ENCODE data around the gene RNASE13.

RNASE13 gene

GRCh38 chr14:21040370-21040925, 5.8 kb upstream of the RNASE13 start:
- Histone ChIP-seq H3K27me3 (ENCODE audit: control insufficient read depth, insufficient read depth, low read length) (0 out of 2 replicates have a peak, but pooled peaks cover 2% of the 10 kb centered on the region), H3K27ac (ENCODE audit: low read depth, low read length) (no peak overlapping the region), H3K9me3 (ENCODE audit: control insufficient read depth, insufficient read depth, low read depth, low read length) (no peaks in the 10 kb centered on the region), H3K36me3 (ENCODE audit: control insufficient read depth, insufficient read depth, low read length) (no peaks in the 10 kb centered on the region), H3K4me1 (ENCODE audit: control insufficient read depth, insufficient read depth, low read length) (peaks cover 22% of the 10 kb centered on the region), H3K4me3 (ENCODE audit: low read depth, low read length) (no peak overlapping the region), H3K9ac (ENCODE audit: low read length) (no peak overlapping the region)

GRCh38 chr14:21039585-21040369, 5.2 kb upstream of the RNASE13 start:
- H3K9ac ChIP-seq (ENCODE audit: low read length): no peak overlapping the region
- H3K9me3 ChIP-seq (ENCODE audit: control insufficient read depth, insufficient read depth, low read depth, low read length): no peaks in the 10 kb centered on the region
- H3K36me3 ChIP-seq (ENCODE audit: control insufficient read depth, insufficient read depth, low read length): no peaks in the 10 kb centered on the region
- H3K27me3 ChIP-seq (ENCODE audit: control insufficient read depth, insufficient read depth, low read length): 0 out of 2 replicates have a peak, but pooled peaks cover 2% of the 10 kb centered on the region
- H3K27ac ChIP-seq (ENCODE audit: low read depth, low read length): no peak overlapping the region
- no peak overlapping the region for H3K4me3 ChIP-seq (ENCODE audit: low read depth, low read length)
- peaks cover 22% of the 10 kb centered on the region for H3K4me1 ChIP-seq (ENCODE audit: control insufficient read depth, insufficient read depth, low read length)

- Histone ChIP-seq H3K9ac (ENCODE audit: low read length) (no peak overlapping the region), H3K9me3 (ENCODE audit: control insufficient read depth, insufficient read depth, low read depth, low read length) (no peaks in the 10 kb centered on the region), H3K27me3 (ENCODE audit: control insufficient read depth, insufficient read depth, low read length) (0 out of 2 replicates have a peak, but pooled peaks cover 2% of the 10 kb centered on the region), H3K36me3 (ENCODE audit: control insufficient read depth, insufficient read depth, low read length) (no peaks in the 10 kb centered on the region), H3K4me1 (ENCODE audit: control insufficient read depth, insufficient read depth, low read length) (peaks cover 22% of the 10 kb centered on the region), H3K4me3 (ENCODE audit: low read depth, low read length) (no peak overlapping the region), H3K27ac (ENCODE audit: low read depth, low read length) (no peak overlapping the region)
These were observed 4.1 kb upstream of the RNASE13 start for GRCh38 chr14:21038441-21039422.

GRCh38 chr14:21037156-21037555, 2.5 kb upstream of the RNASE13 start:
- H3K4me3 ChIP-seq (ENCODE audit: low read depth, low read length): no peak overlapping the region
- no peak overlapping the region for H3K27ac ChIP-seq (ENCODE audit: low read depth, low read length)
- H3K9ac ChIP-seq (ENCODE audit: low read length): no peak overlapping the region
- H3K4me1 ChIP-seq (ENCODE audit: control insufficient read depth, insufficient read depth, low read length): peaks cover 22% of the 10 kb centered on the region
- H3K9me3 ChIP-seq (ENCODE audit: control insufficient read depth, insufficient read depth, low read depth, low read length): no peaks in the 10 kb centered on the region
- no peaks in the 10 kb centered on the region for H3K36me3 ChIP-seq (ENCODE audit: control insufficient read depth, insufficient read depth, low read length)
- H3K27me3 ChIP-seq (ENCODE audit: control insufficient read depth, insufficient read depth, low read length): 0 out of 2 replicates have a peak, but pooled peaks cover 4% of the 10 kb centered on the region

GRCh38 chr14:21036751-21037150, 2.1 kb upstream of the RNASE13 start:
- H3K27me3 ChIP-seq (ENCODE audit: control insufficient read depth, insufficient read depth, low read length): 0 out of 2 replicates have a peak, but pooled peaks cover 5% of the 10 kb centered on the region
- no peaks in the 10 kb centered on the region for H3K36me3 ChIP-seq (ENCODE audit: control insufficient read depth, insufficient read depth, low read length)
- H3K9ac ChIP-seq (ENCODE audit: low read length): no peak overlapping the region
- H3K9me3 ChIP-seq (ENCODE audit: control insufficient read depth, insufficient read depth, low read depth, low read length): no peaks in the 10 kb centered on the region
- H3K4me1 ChIP-seq (ENCODE audit: control insufficient read depth, insufficient read depth, low read length): peaks cover 22% of the 10 kb centered on the region
- no peak overlapping the region for H3K4me3 ChIP-seq (ENCODE audit: low read depth, low read length)
- no peak overlapping the region for H3K27ac ChIP-seq (ENCODE audit: low read depth, low read length)

- Histone ChIP-seq H3K27ac (ENCODE audit: low read depth, low read length) (no peak overlapping the region), H3K9me3 (ENCODE audit: control insufficient read depth, insufficient read depth, low read depth, low read length) (no peaks in the 10 kb centered on the region), H3K9ac (ENCODE audit: low read length) (no peak overlapping the region), H3K4me1 (ENCODE audit: control insufficient read depth, insufficient read depth, low read length) (no peaks in the 10 kb centered on the region), H3K27me3 (ENCODE audit: control insufficient read depth, insufficient read depth, low read length) (peaks cover 5% of the 10 kb centered on the region; the same call in 1 of the 2 replicates), H3K4me3 (ENCODE audit: low read depth, low read length) (no peak overlapping the region), H3K36me3 (ENCODE audit: control insufficient read depth, insufficient read depth, low read length) (no peaks in the 10 kb centered on the region)
These were observed 1.4 kb downstream of the RNASE13 start for GRCh38 chr14:21033133-21033698.

GRCh38 chr14:21032326-21033132, 2.1 kb downstream of the RNASE13 start:
- Histone ChIP-seq H3K36me3 (ENCODE audit: control insufficient read depth, insufficient read depth, low read length) (no peaks in the 10 kb centered on the region), H3K27ac (ENCODE audit: low read depth, low read length) (no peak overlapping the region), H3K9me3 (ENCODE audit: control insufficient read depth, insufficient read depth, low read depth, low read length) (no peaks in the 10 kb centered on the region), H3K9ac (ENCODE audit: low read length) (no peak overlapping the region), H3K27me3 (ENCODE audit: control insufficient read depth, insufficient read depth, low read length) (peaks cover 5% of the 10 kb centered on the region; the same call in 1 of the 2 replicates), H3K4me3 (ENCODE audit: low read depth, low read length) (no peak overlapping the region), H3K4me1 (ENCODE audit: control insufficient read depth, insufficient read depth, low read length) (no peaks in the 10 kb centered on the region)

GRCh38 chr14:21030531-21030930, 4.1 kb downstream of the RNASE13 start:
- Histone ChIP-seq H3K36me3 (ENCODE audit: control insufficient read depth, insufficient read depth, low read length) (no peaks in the 10 kb centered on the region), H3K9ac (ENCODE audit: low read length) (no peak overlapping the region), H3K27me3 (ENCODE audit: control insufficient read depth, insufficient read depth, low read length) (peaks cover 3% of the 10 kb centered on the region; the same call in 1 of the 2 replicates), H3K4me3 (ENCODE audit: low read depth, low read length) (no peak overlapping the region), H3K9me3 (ENCODE audit: control insufficient read depth, insufficient read depth, low read depth, low read length) (no peaks in the 10 kb centered on the region), H3K27ac (ENCODE audit: low read depth, low read length) (no peak overlapping the region), H3K4me1 (ENCODE audit: control insufficient read depth, insufficient read depth, low read length) (peaks cover 16% of the 10 kb centered on the region)

GRCh38 chr14:21029917-21030316, 4.7 kb downstream of the RNASE13 start, which contains the start of gene TPPP2:
Gene TPPP2, plus strand, starts transcription at chr14:21030217. Its CDS starts 365 bp downstream, at chr14:21030582.
- Histone ChIP-seq H3K4me3 (ENCODE audit: low read depth, low read length) (no peak within 1 kb of the TSS), H3K27ac (ENCODE audit: low read depth, low read length) (no peak within 1 kb of the TSS), H3K27me3 (ENCODE audit: control insufficient read depth, insufficient read depth, low read length) (peaks cover 3% of the 10 kb centered on the region; the same call in 1 of the 2 replicates), H3K4me1 (ENCODE audit: control insufficient read depth, insufficient read depth, low read length) (peaks cover 16% of the 10 kb centered on the region), H3K9ac (ENCODE audit: low read length) (no peak within 1 kb of the TSS), H3K9me3 (ENCODE audit: control insufficient read depth, insufficient read depth, low read depth, low read length) (no peaks in the 10 kb centered on the region), H3K36me3 (ENCODE audit: control insufficient read depth, insufficient read depth, low read length) (no peaks in the 10 kb centered on the region)

GRCh38 chr14:21026988-21027315, 7.7 kb downstream of the RNASE13 start:
- 0 out of 2 replicates have a peak overlapping the region, but pooled peaks have one; percentile 19 for H3K4me3 ChIP-seq (ENCODE audit: low read depth, low read length)
- peaks cover 35% of the 10 kb centered on the region for H3K4me1 ChIP-seq (ENCODE audit: control insufficient read depth, insufficient read depth, low read length)
- H3K36me3 ChIP-seq (ENCODE audit: control insufficient read depth, insufficient read depth, low read length): no peaks in the 10 kb centered on the region
- H3K27ac ChIP-seq (ENCODE audit: low read depth, low read length): no peak overlapping the region
- no peaks in the 10 kb centered on the region for H3K9me3 ChIP-seq (ENCODE audit: control insufficient read depth, insufficient read depth, low read depth, low read length)
- H3K27me3 ChIP-seq (ENCODE audit: control insufficient read depth, insufficient read depth, low read length): peaks cover 28% of the 10 kb centered on the region
- H3K9ac ChIP-seq (ENCODE audit: low read length): no peak overlapping the region
